Measurements from ENCODE around the gene AP2B1.
"Not testable (repeated sequence)": the region's sequence is repeated elsewhere in the genome, so short reads cannot be mapped to it uniquely, and the experiment has no call there.

The AP2B1 gene

DNA sequence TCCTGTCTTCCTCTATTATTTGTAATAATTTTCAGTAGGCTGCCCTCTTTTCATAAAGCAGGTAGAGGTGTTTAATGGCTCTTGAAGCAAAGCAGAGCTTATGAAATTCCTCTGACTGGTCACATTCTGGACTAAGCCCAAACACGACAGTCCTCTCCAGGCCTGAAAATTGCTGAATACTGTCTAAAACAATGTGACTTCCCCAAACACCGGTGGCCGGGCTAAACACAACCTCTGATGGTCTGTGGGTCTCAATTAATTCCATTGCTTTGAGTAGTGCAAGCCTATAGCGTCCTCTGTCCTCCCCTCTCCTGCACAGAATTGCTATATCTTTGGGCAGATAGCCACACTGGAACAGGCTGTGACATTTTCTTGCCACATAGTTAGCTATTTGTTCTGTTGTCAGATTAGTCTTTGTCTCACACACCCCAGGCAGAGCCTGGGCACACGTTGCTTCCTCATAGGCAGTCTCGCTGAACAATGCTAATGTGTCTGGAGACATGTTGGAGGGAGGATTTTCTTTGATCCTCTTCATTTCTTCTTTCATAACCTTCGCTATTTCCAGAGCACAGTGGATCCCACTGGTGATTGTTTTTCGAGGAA, 38.8 kb upstream of the AP2B1 start:
- no peak for DNase-seq
- Histone ChIP-seq H3K9me3 (ENCODE audit: control insufficient read depth, low read length) (no peaks in the 10 kb centered on the region), H3K27ac (ENCODE audit: insufficient read depth, low read length, poor library complexity, severe bottlenecking) (no peak overlapping the region), H3K27me3 (replicated peaks; ENCODE audit: control insufficient read depth, insufficient read depth, low read length, poor library complexity, severe bottlenecking) (no peaks in the 10 kb centered on the region), H3K36me3 (ENCODE audit: control insufficient read depth, insufficient read depth, low read length) (no peaks in the 10 kb centered on the region), H3K4me1 (ENCODE audit: control insufficient read depth, insufficient read depth, low read length, poor library complexity, severe bottlenecking) (no peaks in the 10 kb centered on the region), H3K4me3 (ENCODE audit: insufficient read depth, low read depth, low read length, poor library complexity, severe bottlenecking) (no peak overlapping the region)

DNA sequence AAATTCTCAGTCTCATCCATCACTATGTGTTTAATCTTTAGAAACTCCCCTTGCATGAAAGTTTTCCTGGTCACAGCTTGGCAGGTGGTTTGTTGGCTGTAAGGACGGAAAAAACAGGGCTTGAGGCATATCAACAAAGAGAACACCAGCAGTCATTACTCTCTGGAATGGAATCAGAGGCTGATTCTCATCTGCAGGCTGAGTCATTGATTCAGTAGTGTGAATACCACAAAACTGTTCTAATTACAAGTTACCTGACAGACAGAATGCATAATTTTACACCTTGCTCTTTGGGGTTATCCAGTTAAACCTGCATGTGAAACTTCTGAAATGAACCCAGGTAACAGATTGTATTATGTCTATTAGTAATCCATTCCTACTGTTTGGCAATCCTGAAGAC, 38.1 kb upstream of the AP2B1 start:
- no peaks in the 10 kb centered on the region for H3K4me1 ChIP-seq (ENCODE audit: control insufficient read depth, insufficient read depth, low read length, poor library complexity, severe bottlenecking)
- no peak overlapping the region for H3K27ac ChIP-seq (ENCODE audit: insufficient read depth, low read length, poor library complexity, severe bottlenecking)
- H3K36me3 ChIP-seq (ENCODE audit: control insufficient read depth, insufficient read depth, low read length): no peaks in the 10 kb centered on the region
- no peak for DNase-seq
- H3K27me3 ChIP-seq (replicated peaks; ENCODE audit: control insufficient read depth, insufficient read depth, low read length, poor library complexity, severe bottlenecking): no peaks in the 10 kb centered on the region
- H3K9me3 ChIP-seq (ENCODE audit: control insufficient read depth, low read length): no peaks in the 10 kb centered on the region
- no peak overlapping the region for H3K4me3 ChIP-seq (ENCODE audit: insufficient read depth, low read depth, low read length, poor library complexity, severe bottlenecking)

DNA sequence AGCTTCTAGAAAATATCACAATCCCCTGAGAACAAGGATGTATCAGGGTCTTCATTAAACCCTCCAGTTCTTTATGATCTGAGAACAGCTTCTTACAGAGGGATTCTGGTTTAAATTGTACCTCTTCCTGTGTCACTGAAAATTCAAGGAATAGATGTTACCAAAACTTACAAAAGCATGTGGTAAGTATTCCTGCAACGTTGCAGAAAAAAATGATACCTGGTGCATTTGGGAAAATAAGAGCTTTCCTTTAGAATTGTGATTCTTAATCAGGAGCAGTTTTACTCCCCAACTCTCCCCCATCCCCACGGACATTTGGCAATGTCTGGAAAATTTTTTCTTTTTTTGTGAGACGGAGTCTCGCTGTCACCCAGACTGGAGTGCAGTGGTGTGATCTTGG, 33.8 kb upstream of the AP2B1 start:
- H3K4me3 ChIP-seq (ENCODE audit: insufficient read depth, low read depth, low read length, poor library complexity, severe bottlenecking): no peak overlapping the region
- no peaks in the 10 kb centered on the region for H3K9me3 ChIP-seq (ENCODE audit: control insufficient read depth, low read length)
- no peaks in the 10 kb centered on the region for H3K4me1 ChIP-seq (ENCODE audit: control insufficient read depth, insufficient read depth, low read length, poor library complexity, severe bottlenecking)
- H3K27me3 ChIP-seq (replicated peaks; ENCODE audit: control insufficient read depth, insufficient read depth, low read length, poor library complexity, severe bottlenecking): no peaks in the 10 kb centered on the region
- no peak for DNase-seq
- H3K27ac ChIP-seq (ENCODE audit: insufficient read depth, low read length, poor library complexity, severe bottlenecking): no peak overlapping the region
- H3K36me3 ChIP-seq (ENCODE audit: control insufficient read depth, insufficient read depth, low read length): no peaks in the 10 kb centered on the region

DNA sequence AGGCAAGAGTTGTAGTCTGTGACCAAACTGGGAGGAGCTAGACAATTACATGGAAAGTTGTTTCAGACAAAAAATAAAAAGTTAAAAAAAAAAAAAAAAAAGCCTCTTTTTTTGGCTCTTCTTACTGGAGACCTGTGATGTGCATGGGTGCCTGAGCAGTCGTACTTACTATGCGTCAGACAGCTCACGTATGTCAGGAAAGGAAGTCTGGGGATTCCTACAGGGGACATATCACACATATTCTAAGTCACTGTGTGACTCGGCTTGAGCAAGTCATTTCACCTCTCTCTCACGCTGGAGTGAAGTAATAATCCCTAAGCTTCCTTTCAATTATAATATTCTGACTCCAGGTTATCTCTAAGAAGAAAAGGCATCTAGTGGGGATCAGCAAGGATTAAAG, 32.5 kb upstream of the AP2B1 start:
- DNase-seq: no peak
- Histone ChIP-seq H3K9me3 (ENCODE audit: control insufficient read depth, low read length) (no peaks in the 10 kb centered on the region), H3K27ac (ENCODE audit: insufficient read depth, low read length, poor library complexity, severe bottlenecking) (no peak overlapping the region), H3K27me3 (replicated peaks; ENCODE audit: control insufficient read depth, insufficient read depth, low read length, poor library complexity, severe bottlenecking) (no peaks in the 10 kb centered on the region), H3K36me3 (ENCODE audit: control insufficient read depth, insufficient read depth, low read length) (no peaks in the 10 kb centered on the region), H3K4me1 (ENCODE audit: control insufficient read depth, insufficient read depth, low read length, poor library complexity, severe bottlenecking) (no peaks in the 10 kb centered on the region), H3K4me3 (ENCODE audit: insufficient read depth, low read depth, low read length, poor library complexity, severe bottlenecking) (no peak overlapping the region)

DNA sequence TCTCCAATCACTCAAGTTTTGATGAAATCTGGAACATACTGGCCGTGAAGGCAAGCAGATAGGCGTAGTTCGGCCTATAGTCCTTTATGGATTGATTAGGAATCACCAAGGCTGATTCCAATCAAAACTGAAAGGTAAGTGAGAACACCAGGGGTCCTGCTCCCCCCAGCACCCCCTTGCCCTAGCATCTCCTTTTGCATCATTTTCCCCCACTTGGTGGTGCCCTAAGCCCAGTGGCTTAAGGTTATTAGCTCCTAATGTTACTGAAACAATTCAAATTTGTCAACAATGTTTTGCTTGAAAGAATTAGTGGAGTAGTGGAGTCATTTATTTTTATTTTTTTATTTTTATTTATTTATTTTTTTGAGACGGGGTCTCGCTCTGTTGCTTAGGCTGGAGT, 31.4 kb upstream of the AP2B1 start:
- Histone ChIP-seq H3K27ac (ENCODE audit: insufficient read depth, low read length, poor library complexity, severe bottlenecking) (no peak overlapping the region), H3K36me3 (ENCODE audit: control insufficient read depth, insufficient read depth, low read length) (no peaks in the 10 kb centered on the region), H3K4me1 (ENCODE audit: control insufficient read depth, insufficient read depth, low read length, poor library complexity, severe bottlenecking) (no peaks in the 10 kb centered on the region), H3K27me3 (replicated peaks; ENCODE audit: control insufficient read depth, insufficient read depth, low read length, poor library complexity, severe bottlenecking) (no peaks in the 10 kb centered on the region), H3K9me3 (ENCODE audit: control insufficient read depth, low read length) (no peaks in the 10 kb centered on the region), H3K4me3 (ENCODE audit: insufficient read depth, low read depth, low read length, poor library complexity, severe bottlenecking) (no peak overlapping the region)
- no peak for DNase-seq

DNA sequence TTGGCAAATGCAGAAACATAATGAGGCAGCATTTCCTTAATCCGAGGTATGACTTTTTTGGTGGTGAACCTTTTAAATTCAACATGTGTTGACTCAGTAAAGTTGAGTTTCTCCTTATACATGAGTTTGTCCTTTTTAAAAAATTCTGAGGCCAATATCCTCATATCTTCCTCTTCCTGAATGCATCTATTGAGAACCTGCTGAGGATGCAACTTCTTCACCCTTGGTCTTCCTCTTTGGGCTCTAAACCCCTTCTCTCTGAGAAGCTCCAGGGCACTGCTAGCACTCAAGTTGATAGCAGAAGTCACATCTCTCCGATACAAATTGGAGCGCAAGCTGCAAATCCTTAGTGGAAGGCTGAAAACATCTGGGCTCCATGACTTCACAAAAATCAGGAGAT, 29.8 kb upstream of the AP2B1 start:
- no peaks in the 10 kb centered on the region for H3K9me3 ChIP-seq (ENCODE audit: control insufficient read depth, low read length)
- no peaks in the 10 kb centered on the region for H3K27me3 ChIP-seq (replicated peaks; ENCODE audit: control insufficient read depth, insufficient read depth, low read length, poor library complexity, severe bottlenecking)
- no peak overlapping the region for H3K27ac ChIP-seq (ENCODE audit: insufficient read depth, low read length, poor library complexity, severe bottlenecking)
- DNase-seq: no peak
- H3K4me3 ChIP-seq (ENCODE audit: insufficient read depth, low read depth, low read length, poor library complexity, severe bottlenecking): no peak overlapping the region
- H3K36me3 ChIP-seq (ENCODE audit: control insufficient read depth, insufficient read depth, low read length): no peaks in the 10 kb centered on the region
- no peaks in the 10 kb centered on the region for H3K4me1 ChIP-seq (ENCODE audit: control insufficient read depth, insufficient read depth, low read length, poor library complexity, severe bottlenecking)

DNA sequence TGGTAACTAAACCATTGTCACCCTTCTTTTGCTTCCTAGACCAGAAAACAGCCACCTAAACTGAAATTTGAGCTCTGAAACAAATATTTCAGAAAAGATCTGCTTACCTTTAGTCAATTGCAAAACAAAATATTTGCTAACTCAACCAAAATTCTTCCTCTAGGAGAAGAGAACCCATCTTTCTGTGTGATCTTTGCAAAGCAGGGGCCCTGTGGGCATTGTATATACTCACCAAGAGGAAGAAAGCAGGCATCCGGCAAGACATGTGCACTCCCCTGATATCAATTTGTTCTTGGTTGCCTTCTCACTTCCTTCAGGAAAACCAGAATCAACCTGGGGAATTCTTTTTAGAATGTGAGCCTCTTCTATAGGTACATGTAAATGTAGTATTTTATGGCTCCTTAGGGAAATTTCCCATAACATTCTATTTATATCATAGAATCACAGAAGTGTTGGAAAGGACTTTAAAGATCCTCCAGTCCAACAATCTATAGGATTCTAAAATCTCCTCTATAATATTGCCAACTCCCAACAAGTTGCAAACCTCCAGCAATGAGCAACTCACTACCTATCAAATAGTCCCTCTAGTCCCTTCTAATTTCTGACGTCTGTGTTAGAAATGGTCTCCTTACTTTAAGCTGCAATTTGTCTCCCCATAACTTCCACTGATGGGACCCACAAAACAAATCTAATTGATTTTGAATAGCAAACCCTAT, 27.5 kb upstream of the AP2B1 start:
- no peaks in the 10 kb centered on the region for H3K36me3 ChIP-seq (ENCODE audit: control insufficient read depth, insufficient read depth, low read length)
- no peaks in the 10 kb centered on the region for H3K27me3 ChIP-seq (replicated peaks; ENCODE audit: control insufficient read depth, insufficient read depth, low read length, poor library complexity, severe bottlenecking)
- no peak overlapping the region for H3K27ac ChIP-seq (ENCODE audit: insufficient read depth, low read length, poor library complexity, severe bottlenecking)
- H3K4me3 ChIP-seq (ENCODE audit: insufficient read depth, low read depth, low read length, poor library complexity, severe bottlenecking): no peak overlapping the region
- DNase-seq: no peak
- no peaks in the 10 kb centered on the region for H3K9me3 ChIP-seq (ENCODE audit: control insufficient read depth, low read length)
- no peaks in the 10 kb centered on the region for H3K4me1 ChIP-seq (ENCODE audit: control insufficient read depth, insufficient read depth, low read length, poor library complexity, severe bottlenecking)

DNA sequence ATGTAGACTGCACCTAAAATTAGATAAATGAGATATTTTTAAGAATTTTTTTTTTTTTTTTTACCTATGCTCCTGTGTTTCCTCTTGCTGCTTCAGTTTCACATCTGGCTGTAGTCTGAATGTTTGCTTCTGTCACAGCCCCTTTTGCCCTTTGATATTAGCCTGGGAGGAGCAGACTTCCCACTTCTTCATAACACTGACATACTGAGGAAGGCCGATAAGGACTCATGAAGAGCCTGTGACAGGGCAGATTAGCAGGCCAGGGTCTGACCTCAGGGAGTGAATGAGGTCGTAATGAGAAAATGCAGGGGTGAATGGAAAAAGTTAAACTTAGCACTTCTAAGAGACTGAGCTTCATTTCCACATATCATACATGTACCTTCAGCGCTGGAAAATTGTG, 26.4 kb upstream of the AP2B1 start, which contains the start of gene SLFN14:
TSS of gene SLFN14 (minus strand) at position 117 of the 400 bp plus-strand sequence. CDS start 2,757 bp downstream, outside the sequence.
- Histone ChIP-seq H3K36me3 (ENCODE audit: control insufficient read depth, insufficient read depth, low read length) (no peaks in the 10 kb centered on the region), H3K4me3 (ENCODE audit: insufficient read depth, low read depth, low read length, poor library complexity, severe bottlenecking) (no peak within 1 kb of the TSS), H3K4me1 (ENCODE audit: control insufficient read depth, insufficient read depth, low read length, poor library complexity, severe bottlenecking) (no peaks in the 10 kb centered on the region), H3K9me3 (ENCODE audit: control insufficient read depth, low read length) (no peaks in the 10 kb centered on the region), H3K27me3 (replicated peaks; ENCODE audit: control insufficient read depth, insufficient read depth, low read length, poor library complexity, severe bottlenecking) (no peaks in the 10 kb centered on the region), H3K27ac (ENCODE audit: insufficient read depth, low read length, poor library complexity, severe bottlenecking) (no peak within 1 kb of the TSS)
- no peak for DNase-seq

DNA sequence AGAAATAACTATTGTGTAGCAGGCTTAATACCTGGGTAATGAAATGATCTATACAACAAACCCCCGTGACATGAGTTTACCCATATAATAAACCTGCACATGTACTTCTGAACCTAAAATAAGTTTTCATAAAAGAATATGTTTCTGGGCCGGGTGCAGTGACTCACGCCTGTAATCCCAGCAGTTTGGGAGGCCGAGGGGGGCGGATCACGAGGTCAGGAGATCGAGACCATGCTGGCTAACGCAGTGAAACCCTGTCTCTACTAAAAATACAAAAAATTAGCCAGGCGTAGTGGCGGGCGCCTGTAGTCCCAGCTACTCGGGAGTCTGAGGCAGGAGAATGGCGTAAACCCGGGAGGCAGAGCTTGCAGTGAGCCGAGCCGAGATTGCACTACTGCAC, 23.9 kb upstream of the AP2B1 start:
- not testable (repeated sequence) for DNase-seq; H3K4me3 ChIP-seq (ENCODE audit: insufficient read depth, low read depth, low read length, poor library complexity, severe bottlenecking); H3K9me3 ChIP-seq (ENCODE audit: control insufficient read depth, low read length); H3K27ac ChIP-seq (ENCODE audit: insufficient read depth, low read length, poor library complexity, severe bottlenecking); H3K27me3 ChIP-seq (replicated peaks; ENCODE audit: control insufficient read depth, insufficient read depth, low read length, poor library complexity, severe bottlenecking); H3K36me3 ChIP-seq (ENCODE audit: control insufficient read depth, insufficient read depth, low read length); H3K4me1 ChIP-seq (ENCODE audit: control insufficient read depth, insufficient read depth, low read length, poor library complexity, severe bottlenecking)

DNA sequence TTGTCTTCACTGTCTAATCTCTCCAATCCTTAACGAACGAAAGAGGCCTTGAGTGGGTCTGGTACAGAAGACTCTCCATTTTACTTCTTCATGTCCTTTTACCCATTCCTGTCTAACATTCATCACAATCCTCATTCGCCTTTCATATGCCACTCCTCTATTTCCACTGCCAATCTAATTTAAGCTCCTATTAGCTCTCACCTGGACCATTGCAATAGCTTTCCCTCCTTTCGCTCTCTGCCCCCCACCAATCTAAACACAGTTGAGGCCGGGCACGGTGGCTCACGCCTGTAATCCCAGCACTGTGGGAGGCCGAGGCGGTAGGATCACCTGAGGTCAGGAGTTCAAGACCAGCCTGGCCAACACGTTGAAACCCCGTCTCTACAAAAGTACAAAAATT, 20.2 kb upstream of the AP2B1 start:
- Histone ChIP-seq H3K4me1 (ENCODE audit: control insufficient read depth, insufficient read depth, low read length, poor library complexity, severe bottlenecking) (peaks cover 9% of the 10 kb centered on the region), H3K4me3 (ENCODE audit: insufficient read depth, low read depth, low read length, poor library complexity, severe bottlenecking) (no peak overlapping the region), H3K9me3 (ENCODE audit: control insufficient read depth, low read length) (no peaks in the 10 kb centered on the region), H3K27ac (ENCODE audit: insufficient read depth, low read length, poor library complexity, severe bottlenecking) (no peak overlapping the region), H3K36me3 (ENCODE audit: control insufficient read depth, insufficient read depth, low read length) (no peaks in the 10 kb centered on the region), H3K27me3 (replicated peaks; ENCODE audit: control insufficient read depth, insufficient read depth, low read length, poor library complexity, severe bottlenecking) (no peaks in the 10 kb centered on the region)
- DNase-seq: no peak

Measured in effector memory CD4-positive, alpha-beta T cell (primary cell).